ENCODE results near the gene CELF4.

The CELF4 gene

GRCh38 chr18:37524139-37524497, 41.5 kb downstream of the CELF4 start:
- TF ChIP-seq SPI1 (IDR thresholded peaks at IDR 0.05; ENCODE audit: low read depth, low read length) (no peak), TAF1 (IDR thresholded peaks at IDR 0.05; ENCODE audit: low read depth, low read length) (no peak), POLR2AphosphoS5 (IDR thresholded peaks at IDR 0.05; ENCODE audit: low read depth, low read length) (no peak), POLR2A (IDR thresholded peaks at IDR 0.05; ENCODE audit: low read depth, low read length) (no peak), PAX5 (IDR thresholded peaks at IDR 0.05; ENCODE audit: insufficient read depth, low read length, severe bottlenecking) (no peak), POU2F2 (IDR thresholded peaks at IDR 0.05; ENCODE audit: low read depth, low read length) (no peak)
- FAIRE-seq (no peak), DNase-seq (ENCODE audit: insufficient read length, low spot score) (no peak)

GRCh38 chr18:37521510-37522465, 43.8 kb downstream of the CELF4 start:
- DNase-seq (ENCODE audit: insufficient read length, low spot score) (no peak), FAIRE-seq (no peak)
- TF ChIP-seq POLR2AphosphoS5 (IDR thresholded peaks at IDR 0.05; ENCODE audit: low read depth, low read length) (no peak), TAF1 (IDR thresholded peaks at IDR 0.05; ENCODE audit: low read depth, low read length) (no peak), PAX5 (IDR thresholded peaks at IDR 0.05; ENCODE audit: insufficient read depth, low read length, severe bottlenecking) (no peak), POLR2A (IDR thresholded peaks at IDR 0.05; ENCODE audit: low read depth, low read length) (no peak), SPI1 (IDR thresholded peaks at IDR 0.05; ENCODE audit: low read depth, low read length) (no peak), POU2F2 (IDR thresholded peaks at IDR 0.05; ENCODE audit: low read depth, low read length) (no peak)

GRCh38 chr18:37520508-37520907, 45.1 kb downstream of the CELF4 start:
- no peak for FAIRE-seq
- TF ChIP-seq SPI1 (IDR thresholded peaks at IDR 0.05; ENCODE audit: low read depth, low read length), result no peak
- TF ChIP-seq TAF1 (IDR thresholded peaks at IDR 0.05; ENCODE audit: low read depth, low read length), result no peak
- TF ChIP-seq POU2F2 (IDR thresholded peaks at IDR 0.05; ENCODE audit: low read depth, low read length), result no peak
- no peak for DNase-seq (ENCODE audit: insufficient read length, low spot score)

GRCh38 chr18:37519510-37520135, 46.0 kb downstream of the CELF4 start:
- FAIRE-seq, result no peak
- no peak for DNase-seq (ENCODE audit: insufficient read length, low spot score)
- no peak for TF ChIP-seq POU2F2 (IDR thresholded peaks at IDR 0.05; ENCODE audit: low read depth, low read length)

GRCh38 chr18:37516361-37516853, 49.2 kb downstream of the CELF4 start:
- no peak for TF ChIP-seq POLR2A (IDR thresholded peaks at IDR 0.05; ENCODE audit: low read depth, low read length)
- no peak for TF ChIP-seq SPI1 (IDR thresholded peaks at IDR 0.05; ENCODE audit: low read depth, low read length)
- FAIRE-seq, result no peak
- no peak for DNase-seq (ENCODE audit: insufficient read length, low spot score)

GRCh38 chr18:37514953-37515352, 50.6 kb downstream of the CELF4 start:
- FAIRE-seq (no peak), DNase-seq (ENCODE audit: insufficient read length, low spot score) (no peak)
- TF ChIP-seq POU2F2 (IDR thresholded peaks at IDR 0.05; ENCODE audit: low read depth, low read length) (no peak), TAF1 (IDR thresholded peaks at IDR 0.05; ENCODE audit: low read depth, low read length) (no peak), POLR2AphosphoS5 (IDR thresholded peaks at IDR 0.05; ENCODE audit: low read depth, low read length) (no peak), SPI1 (IDR thresholded peaks at IDR 0.05; ENCODE audit: low read depth, low read length) (no peak), POLR2A (IDR thresholded peaks at IDR 0.05; ENCODE audit: low read depth, low read length) (no peak), PAX5 (IDR thresholded peaks at IDR 0.05; ENCODE audit: insufficient read depth, low read length, severe bottlenecking) (no peak)

- DNase-seq (ENCODE audit: insufficient read length, low spot score), result no peak
- no peak for TF ChIP-seq POLR2AphosphoS5 (IDR thresholded peaks at IDR 0.05; ENCODE audit: low read depth, low read length)
- no peak for TF ChIP-seq PAX5 (IDR thresholded peaks at IDR 0.05; ENCODE audit: insufficient read depth, low read length, severe bottlenecking)
- no peak for TF ChIP-seq POLR2A (IDR thresholded peaks at IDR 0.05; ENCODE audit: low read depth, low read length)
- TF ChIP-seq SPI1 (IDR thresholded peaks at IDR 0.05; ENCODE audit: low read depth, low read length), result no peak
- TF ChIP-seq POU2F2 (IDR thresholded peaks at IDR 0.05; ENCODE audit: low read depth, low read length), result no peak
- TF ChIP-seq TAF1 (IDR thresholded peaks at IDR 0.05; ENCODE audit: low read depth, low read length), result no peak
- FAIRE-seq, result no peak
Measured at GRCh38 chr18:37512400-37512799, 53.2 kb downstream of the CELF4 start.

GRCh38 chr18:37511721-37512298, 53.8 kb downstream of the CELF4 start:
- no peak for FAIRE-seq
- TF ChIP-seq SPI1 (IDR thresholded peaks at IDR 0.05; ENCODE audit: low read depth, low read length) (no peak), POLR2A (IDR thresholded peaks at IDR 0.05; ENCODE audit: low read depth, low read length) (no peak), PAX5 (IDR thresholded peaks at IDR 0.05; ENCODE audit: insufficient read depth, low read length, severe bottlenecking) (no peak), TAF1 (IDR thresholded peaks at IDR 0.05; ENCODE audit: low read depth, low read length) (no peak), POLR2AphosphoS5 (IDR thresholded peaks at IDR 0.05; ENCODE audit: low read depth, low read length) (no peak), POU2F2 (IDR thresholded peaks at IDR 0.05; ENCODE audit: low read depth, low read length) (no peak)
- DNase-seq (ENCODE audit: insufficient read length, low spot score), result no peak

- TF ChIP-seq POLR2AphosphoS5 (IDR thresholded peaks at IDR 0.05; ENCODE audit: low read depth, low read length) (no peak), PAX5 (IDR thresholded peaks at IDR 0.05; ENCODE audit: insufficient read depth, low read length, severe bottlenecking) (no peak), POLR2A (IDR thresholded peaks at IDR 0.05; ENCODE audit: low read depth, low read length) (no peak), SPI1 (IDR thresholded peaks at IDR 0.05; ENCODE audit: low read depth, low read length) (no peak), TAF1 (IDR thresholded peaks at IDR 0.05; ENCODE audit: low read depth, low read length) (no peak), POU2F2 (IDR thresholded peaks at IDR 0.05; ENCODE audit: low read depth, low read length) (no peak)
- FAIRE-seq (no peak), DNase-seq (ENCODE audit: insufficient read length, low spot score) (no peak)
Measured at GRCh38 chr18:37509600-37509999, 56.0 kb downstream of the CELF4 start.

Data from GM12891 (cell line).